Measurements from ENCODE around the gene NPLOC4. TPM values are rescaled to one million over a fixed set of nuclear protein-coding genes. Genes with fewer than 3 reads are reported as not detected.

Gene NPLOC4
- total and polyA plus RNA-seq, 2 of the 13 experiments (the other 11 are each of a cell fraction or from before 2014, with no cell fraction given), result 57.0 to 97.0 TPM

GRCh38 chr17:81683584-81684441, 46.9 kb upstream of the NPLOC4 start, which contains the start of the genes ARL16 and HGS (continued):
- TF ChIP-seq RAD51 (IDR thresholded peaks at IDR 0.05; ENCODE audit: borderline replicate concordance), result no peak
- TF ChIP-seq DZIP1 (CRISPR knock-in tag; IDR thresholded peaks at IDR 0.05), result peak; percentile 55; the same call in 1 of the 2 replicates
- no peak; the same call in 1 of the 2 replicates for TF ChIP-seq ZNF280B (CRISPR knock-in tag; IDR thresholded peaks at IDR 0.05; ENCODE audit: borderline replicate concordance)
- TF ChIP-seq HDAC2 (CRISPR knock-in tag; IDR thresholded peaks at IDR 0.05), result peak; percentile 80; the same call in 1 of the 2 replicates
- TF ChIP-seq ZNF713 (CRISPR knock-in tag; IDR thresholded peaks at IDR 0.05), result no peak
- peak; percentile 76; the same call in 1 of the 2 replicates for TF ChIP-seq CREB3 (CRISPR knock-in tag; IDR thresholded peaks at IDR 0.05)
- no peak for TF ChIP-seq ZNF577 (CRISPR knock-in tag; IDR thresholded peaks at IDR 0.05; ENCODE audit: borderline replicate concordance, low read depth)
- no peak; the same call in 1 of the 2 replicates for TF ChIP-seq TFE3 (CRISPR knock-in tag; IDR thresholded peaks at IDR 0.05)
- no peak; the same call in 1 of the 2 replicates for TF ChIP-seq ATF7-NPFF (CRISPR knock-in tag; IDR thresholded peaks at IDR 0.05; ENCODE audit: low read depth)
- TF ChIP-seq KMT2B (CRISPR knock-in tag; IDR thresholded peaks at IDR 0.05), result peak; percentile 80
- no peak for TF ChIP-seq DDIT3 (CRISPR knock-in tag; IDR thresholded peaks at IDR 0.05)
- peak; percentile 81; the same call in 1 of the 2 replicates for TF ChIP-seq EEA1 (CRISPR knock-in tag; IDR thresholded peaks at IDR 0.05; ENCODE audit: borderline replicate concordance)
- peak; percentile 18; the same call in 1 of the 2 replicates for TF ChIP-seq POGK (CRISPR knock-in tag; conservative IDR thresholded peaks at IDR 0.05)
- TF ChIP-seq ZUFSP (CRISPR knock-in tag; IDR thresholded peaks at IDR 0.05; ENCODE audit: borderline replicate concordance), result no peak
- TF ChIP-seq KDM5B (CRISPR knock-in tag; IDR thresholded peaks at IDR 0.05; ENCODE audit: borderline replicate concordance), result peak; percentile 55; the same call in 1 of the 2 replicates
- 0 out of 2 replicates have a peak, but pooled peaks have one; percentile 71 for TF ChIP-seq ZNF790 (CRISPR knock-in tag; IDR thresholded peaks at IDR 0.05; ENCODE audit: borderline replicate concordance)

All from HepG2 (cell line).